A549 treated with AZD9567 at 1 μM for 4 hours (cell line): Measurements from ENCODE around the gene KCNF1. TPM values are rescaled to one million over a fixed set of nuclear protein-coding genes. Genes with fewer than 3 reads are reported as not detected.

Experiments
- total RNA-seq: library from RNA; stranded (reverse); fragments of 200-300 nt; extraction: Qiagen RNA extraction; gene quantifications from 5 replicates; pipeline ENCODE4 v1.2.3, GENCODE V29; 2022; ENCODE audit not compliant: insufficient read depth

KCNF1 gene, protein sequence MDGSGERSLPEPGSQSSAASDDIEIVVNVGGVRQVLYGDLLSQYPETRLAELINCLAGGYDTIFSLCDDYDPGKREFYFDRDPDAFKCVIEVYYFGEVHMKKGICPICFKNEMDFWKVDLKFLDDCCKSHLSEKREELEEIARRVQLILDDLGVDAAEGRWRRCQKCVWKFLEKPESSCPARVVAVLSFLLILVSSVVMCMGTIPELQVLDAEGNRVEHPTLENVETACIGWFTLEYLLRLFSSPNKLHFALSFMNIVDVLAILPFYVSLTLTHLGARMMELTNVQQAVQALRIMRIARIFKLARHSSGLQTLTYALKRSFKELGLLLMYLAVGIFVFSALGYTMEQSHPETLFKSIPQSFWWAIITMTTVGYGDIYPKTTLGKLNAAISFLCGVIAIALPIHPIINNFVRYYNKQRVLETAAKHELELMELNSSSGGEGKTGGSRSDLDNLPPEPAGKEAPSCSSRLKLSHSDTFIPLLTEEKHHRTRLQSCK
- 12.2 to 34.4 TPM (median 24.9 TPM) in 5 replicates for total RNA-seq

GRCh38 chr2:10911291-10912075 lies at the start of gene KCNF1:
Gene KCNF1, plus strand, starts transcription at chr2:10911934. Its CDS starts 493 bp downstream, at chr2:10912427.

Other genes with a start within 250 kb of the KCNF1 start
- gene NOL10, start 222.0 kb upstream of the KCNF1 start, total RNA-seq, result 38.3 to 51.5 TPM (median 41.3 TPM) in 5 replicates
- gene ATP6V1C2, start 190.3 kb upstream of the KCNF1 start, total RNA-seq, result 0.19 to 0.52 TPM (median 0.38 TPM) in 4 of 5 replicates, not detected in the other
- gene PDIA6, start 99.1 kb upstream of the KCNF1 start, total RNA-seq, result 313 to 362 TPM (median 347 TPM) in 5 replicates
- 31.3 to 40.5 TPM (median 37.6 TPM) in 5 replicates for gene SLC66A3, start 243.5 kb downstream of the KCNF1 start, total RNA-seq